ENCODE data around the gene WNT5A.

DNA sequence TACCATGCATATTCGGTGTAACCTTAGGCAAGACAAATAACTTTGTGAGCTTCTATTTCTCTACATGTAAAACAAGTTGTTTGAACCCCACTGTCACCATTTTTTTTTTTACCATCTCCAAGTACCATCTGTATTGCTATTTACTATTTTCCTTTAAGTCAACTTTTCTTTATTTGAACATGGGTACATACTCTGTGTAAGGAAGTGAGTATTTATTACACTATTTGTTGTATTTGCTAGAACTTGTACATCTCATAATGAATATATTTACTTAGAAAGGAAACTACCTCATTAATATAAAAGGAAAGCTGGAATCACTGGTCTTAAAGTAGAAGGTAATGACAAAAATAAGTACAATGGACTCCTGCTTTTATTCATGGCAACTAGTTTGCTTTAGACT lies 69.9 kb downstream of the WNT5A start:
- TF ChIP-seq CTCF (IDR thresholded peaks at IDR 0.05) (no peak), POLR2A (IDR thresholded peaks at IDR 0.05) (no peak)

All from lower leg skin (tissue), 3 donors.